Measurements from ENCODE around the gene MORN1. TPM values are rescaled to one million over a fixed set of nuclear protein-coding genes. Genes with fewer than 3 reads are reported as not detected.

The MORN1 gene
- polyA plus RNA-seq, 1 donor from 2014 or later, result 10.9 TPM

GRCh38 chr1:2324553-2325366, 66.6 kb downstream of the MORN1 start:
- Histone ChIP-seq H3K27ac (ENCODE audit: low read length) (no peak overlapping the region), H3K36me3 (ENCODE audit: insufficient read depth, low read length) (no peaks in the 10 kb centered on the region), H3K4me3 (ENCODE audit: low read length) (no peak overlapping the region), H3K27me3 (ENCODE audit: insufficient read depth, low read depth, low read length) (peaks cover 5% of the 10 kb centered on the region), H4K20me1 (ENCODE audit: insufficient read depth) (no peaks in the 10 kb centered on the region), H2AFZ (ENCODE audit: low read depth, low read length) (no peak overlapping the region), H3K9me2 (ENCODE audit: insufficient read depth, low read length) (no peaks in the 10 kb centered on the region), H3F3A (ENCODE audit: insufficient read depth, low read length, poor library complexity, severe bottlenecking) (no peaks in the 10 kb centered on the region), H3K79me2 (replicated peaks; ENCODE audit: insufficient read depth, low read length) (no peaks in the 10 kb centered on the region), H3K9ac (ENCODE audit: low read length) (no peak overlapping the region), H3K4me2 (ENCODE audit: low read length) (no peak overlapping the region), H3K9me3 (ENCODE audit: low read length) (no peaks in the 10 kb centered on the region)
- TF ChIP-seq EP300 (conservative IDR thresholded peaks at IDR 0.05; ENCODE audit: poor library complexity, severe bottlenecking) (no peak), POLR2AphosphoS5 (IDR thresholded peaks at IDR 0.05) (no peak), RAD21 (conservative IDR thresholded peaks at IDR 0.05) (no peak), SMC3 (conservative IDR thresholded peaks at IDR 0.05; ENCODE audit: poor library complexity) (no peak), TAF1 (IDR thresholded peaks at IDR 0.05; ENCODE audit: low read depth) (no peak), MXI1 (conservative IDR thresholded peaks at IDR 0.05; ENCODE audit: poor library complexity, severe bottlenecking) (no peak), EZH2 (IDR thresholded peaks at IDR 0.05; ENCODE audit: borderline replicate concordance, insufficient read depth, low read length, poor library complexity, severe bottlenecking) (no peak)
- TF ChIP-seq, protein P1, sequence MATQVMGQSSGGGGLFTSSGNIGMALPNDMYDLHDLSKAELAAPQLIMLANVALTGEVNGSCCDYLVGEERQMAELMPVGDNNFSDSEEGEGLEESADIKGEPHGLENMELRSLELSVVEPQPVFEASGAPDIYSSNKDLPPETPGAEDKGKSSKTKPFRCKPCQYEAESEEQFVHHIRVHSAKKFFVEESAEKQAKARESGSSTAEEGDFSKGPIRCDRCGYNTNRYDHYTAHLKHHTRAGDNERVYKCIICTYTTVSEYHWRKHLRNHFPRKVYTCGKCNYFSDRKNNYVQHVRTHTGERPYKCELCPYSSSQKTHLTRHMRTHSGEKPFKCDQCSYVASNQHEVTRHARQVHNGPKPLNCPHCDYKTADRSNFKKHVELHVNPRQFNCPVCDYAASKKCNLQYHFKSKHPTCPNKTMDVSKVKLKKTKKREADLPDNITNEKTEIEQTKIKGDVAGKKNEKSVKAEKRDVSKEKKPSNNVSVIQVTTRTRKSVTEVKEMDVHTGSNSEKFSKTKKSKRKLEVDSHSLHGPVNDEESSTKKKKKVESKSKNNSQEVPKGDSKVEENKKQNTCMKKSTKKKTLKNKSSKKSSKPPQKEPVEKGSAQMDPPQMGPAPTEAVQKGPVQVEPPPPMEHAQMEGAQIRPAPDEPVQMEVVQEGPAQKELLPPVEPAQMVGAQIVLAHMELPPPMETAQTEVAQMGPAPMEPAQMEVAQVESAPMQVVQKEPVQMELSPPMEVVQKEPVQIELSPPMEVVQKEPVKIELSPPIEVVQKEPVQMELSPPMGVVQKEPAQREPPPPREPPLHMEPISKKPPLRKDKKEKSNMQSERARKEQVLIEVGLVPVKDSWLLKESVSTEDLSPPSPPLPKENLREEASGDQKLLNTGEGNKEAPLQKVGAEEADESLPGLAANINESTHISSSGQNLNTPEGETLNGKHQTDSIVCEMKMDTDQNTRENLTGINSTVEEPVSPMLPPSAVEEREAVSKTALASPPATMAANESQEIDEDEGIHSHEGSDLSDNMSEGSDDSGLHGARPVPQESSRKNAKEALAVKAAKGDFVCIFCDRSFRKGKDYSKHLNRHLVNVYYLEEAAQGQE (IDR thresholded peaks at IDR 0.05; ENCODE audit: borderline replicate concordance), result no peak
- TF ChIP-seq, protein P2, sequence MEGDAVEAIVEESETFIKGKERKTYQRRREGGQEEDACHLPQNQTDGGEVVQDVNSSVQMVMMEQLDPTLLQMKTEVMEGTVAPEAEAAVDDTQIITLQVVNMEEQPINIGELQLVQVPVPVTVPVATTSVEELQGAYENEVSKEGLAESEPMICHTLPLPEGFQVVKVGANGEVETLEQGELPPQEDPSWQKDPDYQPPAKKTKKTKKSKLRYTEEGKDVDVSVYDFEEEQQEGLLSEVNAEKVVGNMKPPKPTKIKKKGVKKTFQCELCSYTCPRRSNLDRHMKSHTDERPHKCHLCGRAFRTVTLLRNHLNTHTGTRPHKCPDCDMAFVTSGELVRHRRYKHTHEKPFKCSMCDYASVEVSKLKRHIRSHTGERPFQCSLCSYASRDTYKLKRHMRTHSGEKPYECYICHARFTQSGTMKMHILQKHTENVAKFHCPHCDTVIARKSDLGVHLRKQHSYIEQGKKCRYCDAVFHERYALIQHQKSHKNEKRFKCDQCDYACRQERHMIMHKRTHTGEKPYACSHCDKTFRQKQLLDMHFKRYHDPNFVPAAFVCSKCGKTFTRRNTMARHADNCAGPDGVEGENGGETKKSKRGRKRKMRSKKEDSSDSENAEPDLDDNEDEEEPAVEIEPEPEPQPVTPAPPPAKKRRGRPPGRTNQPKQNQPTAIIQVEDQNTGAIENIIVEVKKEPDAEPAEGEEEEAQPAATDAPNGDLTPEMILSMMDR (IDR thresholded peaks at IDR 0.05; ENCODE audit: poor library complexity, severe bottlenecking), result no peak

DNA sequence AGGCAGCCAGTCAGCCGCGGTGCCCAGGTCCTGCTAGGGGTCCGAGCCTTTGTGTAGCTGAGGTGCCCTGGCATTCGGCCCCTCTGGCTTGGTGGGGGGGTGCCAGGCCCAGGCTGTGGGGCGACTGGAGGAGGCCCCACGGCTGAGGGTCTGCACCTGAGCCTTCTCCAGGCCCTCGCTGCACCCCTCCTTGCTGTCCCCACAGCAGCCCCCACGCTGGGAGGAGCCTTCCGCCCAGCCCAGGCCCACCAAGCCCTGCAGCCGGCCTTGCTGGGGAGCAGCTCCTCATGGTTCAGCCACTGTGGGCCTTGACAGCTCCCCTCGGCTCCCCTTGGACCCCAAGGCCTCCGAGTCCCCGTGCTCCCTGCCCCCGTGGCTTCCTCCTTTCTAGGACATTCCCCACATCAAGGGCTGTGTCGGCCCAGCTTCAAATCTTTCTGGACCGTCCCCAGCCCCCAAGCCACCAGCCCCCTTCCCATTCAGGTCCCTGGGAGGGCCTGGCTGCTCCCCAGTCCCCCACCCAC, 67.8 kb downstream of the MORN1 start:
- no peaks in the 10 kb centered on the region for H3F3A ChIP-seq (ENCODE audit: insufficient read depth, low read length, poor library complexity, severe bottlenecking)
- H3K27ac ChIP-seq (ENCODE audit: low read length), result no peak overlapping the region
- no peaks in the 10 kb centered on the region for H3K79me2 ChIP-seq (replicated peaks; ENCODE audit: insufficient read depth, low read length)
- no peak overlapping the region for H3K9ac ChIP-seq (ENCODE audit: low read length)
- H3K27me3 ChIP-seq (ENCODE audit: insufficient read depth, low read depth, low read length), result peaks cover 5% of the 10 kb centered on the region
- no peak overlapping the region for H2AFZ ChIP-seq (ENCODE audit: low read depth, low read length)
- H3K9me3 ChIP-seq (ENCODE audit: low read length), result no peaks in the 10 kb centered on the region
- no peaks in the 10 kb centered on the region for H4K20me1 ChIP-seq (ENCODE audit: insufficient read depth)
- no peaks in the 10 kb centered on the region for H3K9me2 ChIP-seq (ENCODE audit: insufficient read depth, low read length)
- TF ChIP-seq EZH2 (IDR thresholded peaks at IDR 0.05; ENCODE audit: borderline replicate concordance, insufficient read depth, low read length, poor library complexity, severe bottlenecking) (no peak), EP300 (conservative IDR thresholded peaks at IDR 0.05; ENCODE audit: poor library complexity, severe bottlenecking) (no peak), MXI1 (conservative IDR thresholded peaks at IDR 0.05; ENCODE audit: poor library complexity, severe bottlenecking) (no peak), POLR2AphosphoS5 (IDR thresholded peaks at IDR 0.05) (no peak), SMC3 (conservative IDR thresholded peaks at IDR 0.05; ENCODE audit: poor library complexity) (no peak), RAD21 (conservative IDR thresholded peaks at IDR 0.05) (no peak), TAF1 (IDR thresholded peaks at IDR 0.05; ENCODE audit: low read depth) (no peak)
- TF ChIP-seq, protein P2 (IDR thresholded peaks at IDR 0.05; ENCODE audit: poor library complexity, severe bottlenecking), result no peak
- TF ChIP-seq, protein P1 (IDR thresholded peaks at IDR 0.05; ENCODE audit: borderline replicate concordance), result no peak
- no peak overlapping the region for H3K4me3 ChIP-seq (ENCODE audit: low read length)
- no peak overlapping the region for H3K4me2 ChIP-seq (ENCODE audit: low read length)
- H3K36me3 ChIP-seq (ENCODE audit: insufficient read depth, low read length), result no peaks in the 10 kb centered on the region

Data from neural cell (in vitro differentiated cells).